HG02852 (cell line): ENCODE measurements around the gene FOXK2.

ENCODE experiments used
- ATAC-seq: cut with Tn5 transposase; IDR thresholded peaks from one replicate; pipeline ENCODE4 v1.9.1; 2021; ENCODE audit warnings: mild to moderate bottlenecking, moderate library complexity; ENCODE audit not compliant: unreplicated experiment

Gene FOXK2

GRCh38 chr17:82518826-82519810 is at the start of gene FOXK2:
TSS of gene FOXK2 (plus strand) at chr17:82519732. CDS start at chr17:82519889, 157 bp downstream.
- peak; percentile 89 for ATAC-seq

- no peak for ATAC-seq
These were observed 49.5 kb upstream of the FOXK2 start for GRCh38 chr17:82470065-82470464.

DNA sequence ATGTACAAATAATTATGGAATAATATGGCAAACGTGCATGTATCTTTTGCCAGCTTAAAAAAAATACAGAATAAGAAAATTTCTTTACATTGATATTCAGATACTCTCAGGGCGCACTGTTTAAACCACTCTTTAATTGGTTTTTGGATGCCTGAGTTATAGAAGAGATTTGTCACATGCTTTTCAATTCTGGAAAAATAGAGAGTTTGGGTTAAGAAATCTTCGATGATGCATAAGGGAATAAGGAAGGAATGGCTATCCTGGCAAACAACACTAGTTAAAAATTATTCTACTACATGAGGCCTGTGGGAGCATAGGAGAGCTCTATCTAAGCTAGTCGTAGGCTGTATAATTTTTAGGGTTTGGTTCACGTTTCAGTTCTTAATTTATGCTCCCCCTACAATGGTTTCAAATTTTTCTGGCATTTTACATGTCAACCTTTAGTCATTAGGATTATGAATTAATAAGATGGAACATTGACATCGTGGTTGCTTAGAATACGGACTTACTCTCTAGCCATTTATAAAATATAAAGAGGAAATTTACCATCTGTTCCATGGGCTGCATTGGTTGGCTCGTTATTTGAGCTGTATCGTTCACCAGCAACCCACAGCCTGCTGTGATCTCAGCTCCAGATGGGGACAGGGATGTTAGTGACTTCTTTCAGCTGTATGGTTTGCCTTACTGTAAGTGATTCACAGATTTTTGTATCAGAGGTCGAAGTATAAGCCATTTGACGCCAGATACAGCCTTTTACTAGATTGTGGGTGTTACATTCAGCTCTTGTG is 45.1 kb upstream of the FOXK2 start:
- ATAC-seq, result no peak

DNA sequence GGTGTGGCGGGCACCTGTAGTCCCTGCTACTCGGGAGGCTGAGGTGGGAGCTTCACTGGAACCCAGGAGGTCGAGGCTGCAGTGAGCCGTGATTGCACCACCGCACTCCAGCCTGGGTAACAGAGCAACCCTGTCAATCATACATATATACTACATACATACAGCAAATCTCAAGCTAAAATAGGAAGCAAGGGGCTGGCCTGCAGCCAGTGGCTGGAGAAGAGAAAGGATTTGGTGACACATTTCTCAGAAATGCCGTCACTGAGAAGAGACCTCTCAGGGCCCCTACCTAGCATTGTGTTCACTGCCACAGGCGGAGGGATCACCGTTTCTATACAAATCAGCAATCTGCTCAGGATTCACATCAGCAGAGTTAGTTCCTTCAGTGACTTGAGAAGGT is 44.1 kb upstream of the FOXK2 start:
- no peak for ATAC-seq

- ATAC-seq, result no peak
These were observed 41.6 kb upstream of the FOXK2 start for GRCh38 chr17:82477934-82478333.

- no peak for ATAC-seq
These were observed 39.9 kb upstream of the FOXK2 start for GRCh38 chr17:82479602-82480001.

DNA sequence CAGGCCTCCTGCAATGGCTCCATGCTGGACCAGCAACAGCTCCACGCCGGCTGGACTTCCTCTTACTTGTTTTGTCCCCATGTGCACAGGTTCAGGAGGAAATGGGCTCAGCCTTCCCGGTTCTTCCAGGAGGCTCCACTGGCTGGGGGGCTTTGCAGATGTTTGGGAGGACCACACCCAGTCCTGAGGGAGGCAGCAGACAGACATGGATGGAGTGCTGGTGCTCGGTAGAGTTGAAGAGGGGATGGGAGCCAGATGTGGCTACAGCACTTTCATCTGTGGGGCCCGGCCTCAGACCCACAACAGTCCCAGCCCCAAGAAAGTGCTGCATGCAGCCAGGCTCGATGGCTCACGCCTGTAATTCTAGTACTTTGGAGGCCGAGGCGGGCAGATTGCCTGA is 39.2 kb upstream of the FOXK2 start:
- ATAC-seq, result no peak

- ATAC-seq, result no peak
These were observed 36.3 kb upstream of the FOXK2 start for GRCh38 chr17:82483204-82483660.

GRCh38 chr17:82483836-82484235 is 35.7 kb upstream of the FOXK2 start:
- no peak for ATAC-seq

DNA sequence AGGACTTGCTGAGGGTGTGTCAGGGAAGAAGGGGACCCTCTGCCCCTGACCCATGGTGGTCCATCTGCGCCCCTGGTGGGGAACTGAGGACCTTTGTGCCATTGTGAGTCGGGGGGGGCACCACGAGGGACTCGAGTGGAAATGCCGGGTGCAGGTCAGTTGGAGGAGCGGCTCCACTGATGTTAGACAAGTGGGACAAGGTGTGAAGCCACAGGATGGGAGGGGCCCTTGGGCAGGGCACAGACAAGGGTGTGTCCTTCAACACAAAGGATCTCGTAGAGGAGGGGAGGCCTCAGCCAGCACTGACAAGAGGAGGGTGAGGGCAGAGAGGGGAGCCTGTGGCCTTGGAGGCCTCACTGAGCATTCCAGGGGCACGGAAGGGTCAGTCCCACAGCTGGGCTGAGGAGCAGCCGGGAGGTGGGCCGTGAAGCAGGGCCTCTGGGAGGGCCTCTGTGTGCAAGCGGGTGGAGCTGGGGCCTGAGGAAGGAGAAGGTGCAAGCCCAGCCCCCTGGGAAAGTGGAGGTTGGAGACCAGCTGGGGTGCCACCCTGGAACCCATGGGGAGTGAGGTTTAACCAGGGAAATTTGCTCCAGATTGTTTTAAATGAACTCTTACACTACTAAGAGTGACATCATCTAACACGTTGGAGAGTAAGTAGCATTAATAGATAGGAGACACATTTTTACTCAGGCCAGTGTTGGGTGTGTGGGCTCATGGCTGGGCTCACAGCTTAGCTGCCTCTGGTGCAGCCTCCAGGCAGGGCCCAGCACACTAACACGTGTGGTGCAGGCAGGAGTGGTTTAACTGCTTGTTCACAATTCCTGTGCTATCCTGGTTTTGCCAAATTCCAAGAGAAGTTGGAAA is 33.1 kb upstream of the FOXK2 start:
- no peak for ATAC-seq

DNA sequence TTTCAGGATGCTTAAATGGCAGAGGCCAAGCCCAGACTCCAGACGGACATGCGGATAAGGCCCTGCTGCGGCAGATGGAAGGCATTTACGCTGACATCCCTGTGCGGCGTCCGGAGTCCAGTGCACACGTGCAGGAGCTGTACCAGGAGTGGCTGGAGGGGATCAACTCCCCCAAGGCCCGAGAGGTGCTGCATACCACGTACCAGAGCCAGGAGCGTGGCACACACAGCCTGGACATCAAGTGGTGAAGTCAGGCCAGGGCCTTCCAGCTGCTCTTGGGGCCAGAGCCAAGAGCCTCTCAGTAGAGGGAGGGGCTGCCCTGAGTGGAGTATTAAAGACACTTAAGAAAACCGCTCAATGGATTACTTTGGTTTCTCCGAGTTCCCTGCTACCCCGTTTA is 31.6 kb upstream of the FOXK2 start:
- no peak for ATAC-seq

DNA sequence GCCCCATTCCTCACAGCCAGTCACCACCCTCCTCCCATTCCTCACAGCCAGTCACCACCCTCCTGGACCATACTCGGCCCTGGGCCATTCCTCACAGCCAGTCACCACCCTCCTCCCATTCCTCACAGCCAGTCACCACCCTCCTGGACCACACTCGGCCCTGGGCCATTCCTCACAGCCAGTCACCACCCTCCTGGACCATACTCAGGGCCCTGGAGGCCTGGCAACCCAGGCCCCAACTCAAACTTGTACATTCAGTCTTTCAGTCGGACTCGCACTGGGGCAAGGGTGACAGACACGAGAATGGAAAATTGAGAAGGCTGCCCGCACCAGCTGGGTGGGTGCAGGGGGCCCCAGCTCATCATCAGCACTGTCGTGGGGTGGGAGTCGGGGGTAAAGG is 30.4 kb upstream of the FOXK2 start:
- ATAC-seq, result no peak

DNA sequence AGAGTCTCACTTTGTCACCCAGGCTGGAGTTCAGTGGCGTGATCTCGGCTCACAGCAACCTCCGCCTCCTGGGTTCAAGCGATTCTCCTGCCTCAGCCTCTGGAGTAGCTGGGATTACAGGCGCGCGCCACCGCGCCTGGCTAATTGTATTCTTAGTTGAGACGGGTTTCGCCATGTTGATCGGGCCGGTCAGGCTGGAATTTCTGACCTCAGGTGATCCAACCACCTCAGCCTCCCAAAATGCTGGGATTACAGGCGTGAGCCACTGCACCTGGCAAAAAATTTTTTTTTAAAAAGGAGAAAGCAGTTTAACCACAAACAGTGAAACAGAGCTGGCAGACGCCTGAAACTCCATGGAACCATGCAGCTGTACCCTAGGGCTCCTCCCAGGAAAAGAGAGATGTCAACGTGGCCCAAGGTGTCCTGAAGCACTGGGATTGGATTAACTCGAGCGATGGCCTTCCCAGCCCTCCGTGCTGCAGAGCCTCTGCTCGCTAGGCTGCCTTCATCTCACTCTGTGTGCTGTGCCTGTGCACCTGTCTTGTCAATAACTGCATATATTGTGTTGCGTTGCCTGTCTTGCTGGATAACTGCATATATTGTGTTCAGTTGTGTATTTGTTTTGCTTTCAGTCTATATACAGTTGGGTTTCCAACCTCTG is 29.6 kb upstream of the FOXK2 start:
- ATAC-seq, result no peak

DNA sequence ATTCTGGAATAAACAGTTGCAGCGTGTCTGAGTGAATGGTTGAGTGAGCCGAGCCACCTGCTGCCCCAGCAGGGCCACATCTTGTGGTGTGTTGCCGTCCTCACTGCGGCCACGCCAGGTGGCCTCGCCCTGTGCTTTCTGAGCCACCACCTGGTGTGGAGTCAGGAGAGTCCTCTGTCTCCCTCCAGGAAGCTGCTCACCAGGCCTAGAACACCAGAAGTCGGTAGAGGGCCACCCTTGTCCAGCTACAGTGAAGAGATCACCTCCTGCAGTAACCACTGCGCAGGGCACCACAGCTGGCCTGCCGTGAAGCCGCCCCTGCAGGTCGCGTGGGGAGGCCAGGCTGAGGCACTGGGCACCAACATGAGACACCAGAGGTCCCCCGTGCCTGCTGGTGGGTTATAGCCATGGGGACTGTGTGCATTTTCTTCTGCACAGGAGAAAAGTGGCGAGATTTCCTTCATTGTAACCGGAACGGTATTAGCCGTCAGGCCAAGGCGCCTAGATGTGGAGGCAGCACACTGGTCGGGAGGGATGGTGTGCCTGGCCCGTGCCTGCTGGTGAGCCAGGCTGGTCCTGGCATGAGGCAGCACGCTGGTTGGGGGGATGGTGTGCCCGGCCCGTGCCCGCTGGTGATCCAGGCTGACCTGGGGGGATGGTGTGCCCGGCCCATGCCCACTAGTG is 28.9 kb upstream of the FOXK2 start:
- no peak for ATAC-seq

- ATAC-seq, result no peak
These were observed 28.4 kb upstream of the FOXK2 start for GRCh38 chr17:82491196-82491530.

DNA sequence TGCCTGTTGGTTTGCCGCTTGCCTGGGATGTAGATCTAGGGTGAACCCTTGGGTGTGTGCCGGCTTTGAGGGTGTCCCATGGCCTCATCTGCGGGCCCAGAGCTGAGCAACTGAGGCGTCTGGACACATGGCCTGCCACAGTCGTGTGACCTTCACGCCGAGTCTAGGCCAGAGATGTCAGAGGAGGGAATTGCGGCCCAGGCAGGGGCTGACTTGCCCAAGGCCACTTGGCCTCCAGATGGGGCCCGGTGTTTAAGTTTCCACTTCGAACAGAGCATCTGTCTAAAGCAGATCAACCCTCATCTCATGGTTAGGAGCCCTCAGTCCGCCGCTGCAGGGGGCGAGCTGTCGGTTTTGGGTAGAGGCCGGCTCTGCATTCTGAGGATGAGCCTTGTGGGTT is 28.0 kb upstream of the FOXK2 start:
- ATAC-seq, result no peak

DNA sequence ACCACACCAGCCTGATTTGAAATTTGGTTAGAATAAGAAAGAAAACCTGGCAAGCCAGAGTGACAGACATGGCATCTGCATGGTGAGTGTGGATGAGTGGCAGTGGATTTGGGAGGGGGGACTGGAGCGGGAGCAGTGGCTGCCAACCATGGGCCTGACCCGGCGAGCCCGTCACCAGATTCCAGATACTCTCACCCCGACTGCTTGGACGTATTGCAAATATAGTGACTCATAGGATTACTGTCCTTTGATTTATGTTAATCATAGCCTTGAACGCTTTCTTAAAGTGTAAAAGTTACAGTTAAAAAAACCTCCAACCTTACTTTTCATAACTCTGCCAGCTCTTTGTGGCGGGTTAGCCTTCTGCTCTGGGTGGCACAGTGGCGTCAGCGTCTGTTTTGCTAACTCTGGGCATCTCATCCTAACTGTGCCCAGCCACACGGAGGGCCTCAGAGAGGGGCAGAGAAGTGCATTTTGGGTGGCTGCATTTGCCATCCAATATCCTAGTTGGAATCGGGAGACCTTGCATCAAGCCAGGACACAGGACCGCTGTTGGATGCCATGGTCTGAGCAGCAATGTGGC is 26.8 kb upstream of the FOXK2 start:
- no peak for ATAC-seq

DNA sequence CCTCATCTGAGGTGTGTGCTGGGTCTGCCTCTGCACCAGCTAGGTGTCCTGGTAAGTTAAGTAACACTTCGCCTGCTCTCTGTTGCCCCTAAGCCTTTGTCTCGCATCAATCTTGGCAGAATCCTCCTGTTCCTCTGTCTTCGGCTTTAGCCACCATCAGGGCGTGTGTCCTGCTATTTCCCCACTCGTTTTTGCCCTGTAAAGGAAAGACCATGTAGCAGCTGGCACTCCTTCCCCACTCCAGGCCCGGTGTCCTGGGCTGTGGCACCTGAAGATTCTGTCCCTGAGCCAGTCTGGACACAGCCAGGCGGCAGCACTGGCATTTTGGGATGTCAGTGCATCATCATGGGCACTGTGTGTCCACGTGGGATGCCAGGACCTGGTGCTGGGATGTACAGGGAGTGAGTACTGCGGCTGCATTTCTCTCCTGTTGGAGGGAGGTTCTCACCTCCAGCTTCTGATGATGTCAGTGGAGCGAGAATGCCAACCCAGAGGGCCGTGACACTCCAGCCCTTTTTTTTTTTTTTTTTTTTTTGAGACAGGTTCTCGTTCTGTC is 26.2 kb upstream of the FOXK2 start:
- no peak for ATAC-seq
